Measurements from ENCODE around the gene TMEM170B.

DNA sequence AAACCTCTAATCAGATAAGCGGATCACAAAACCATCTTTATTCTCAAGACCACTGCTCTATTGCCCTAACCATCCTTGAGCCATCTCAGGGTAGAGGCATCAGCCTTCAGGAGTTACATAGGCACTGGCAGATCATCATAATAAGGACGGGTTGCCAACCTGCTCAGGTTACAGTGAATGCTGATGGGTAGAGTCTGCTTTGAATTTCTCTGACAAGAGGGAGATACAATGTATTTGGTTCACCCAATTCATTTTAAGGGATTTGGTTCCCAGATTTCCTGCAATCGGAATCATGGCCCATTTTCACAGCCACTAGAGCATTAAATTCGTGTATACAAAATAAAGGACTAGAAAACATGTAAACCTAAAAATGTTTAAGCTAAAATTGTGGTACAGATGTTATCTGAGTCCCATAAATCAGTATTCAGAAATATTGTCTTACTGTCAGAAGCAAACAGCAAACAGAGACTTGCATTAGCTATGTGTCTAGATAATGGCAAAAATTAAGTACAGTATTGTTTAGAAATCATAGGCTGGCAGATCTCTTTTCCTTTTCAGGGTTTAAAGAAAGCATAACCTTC, 41.9 kb upstream of the TMEM170B start:
- TF ChIP-seq EZH2phosphoT487 (IDR thresholded peaks at IDR 0.05; ENCODE audit: insufficient read depth, low read depth) (no peak), EZH2 (IDR thresholded peaks at IDR 0.05; ENCODE audit: insufficient read depth, poor library complexity, severe bottlenecking) (no peak)
